WTC11 (cell line): Measurements from ENCODE around the gene EMX2. TPM values are rescaled to one million over a fixed set of nuclear protein-coding genes. Genes with fewer than 3 reads are reported as not detected.

Experiments
- ATAC-seq: fragments of 200-7000 bp; cut with Tn5 transposase; 2 replicates; pipeline ENCODE4 v1.10.0; 2021; ENCODE audit warnings: mild to moderate bottlenecking, moderate library complexity
- CTCF ChIA-PET: fragments of 300-600 bp; sonication (Branson Sonifier 250); formaldehyde crosslinking; loops from one replicate; lab custom pipeline; 2021; ENCODE audit warnings: antibody characterized with exemption; lab: Charles Lee
- POLR2A ChIA-PET: fragments of 350-600 bp; sonication (Branson Sonifier 250); formaldehyde crosslinking; loops from one replicate; lab custom pipeline; 2021; ENCODE audit warnings: antibody characterized with exemption; lab: Charles Lee
- DNase-seq: peaks from one replicate; pipeline ENCODE4 v3.0.0; 2021; ENCODE audit warnings: low spot score
- H3K27ac Mint-ChIP-seq: 2 replicates; pipeline ENCODE4 v1.8.0; 2021; ENCODE audit warnings: mixed read lengths
- H3K27me3 Mint-ChIP-seq: 2 replicates; pipeline ENCODE4 v1.8.0; 2021; ENCODE audit warnings: low read depth, mild to moderate bottlenecking, moderate library complexity, mixed read lengths
- H3K36me3 Mint-ChIP-seq: 2 replicates; pipeline ENCODE4 v1.8.0; 2021; ENCODE audit warnings: mixed read lengths
- H3K4me1 Mint-ChIP-seq: 2 replicates; pipeline ENCODE4 v1.8.0; 2022; ENCODE audit warnings: mixed read lengths
- H3K4me3 Mint-ChIP-seq: 2 replicates; pipeline ENCODE4 v1.8.0; 2021; ENCODE audit warnings: mild to moderate bottlenecking, moderate library complexity, mixed read lengths
- H3K9me3 Mint-ChIP-seq: 2 replicates; pipeline ENCODE4 v1.8.0; 2021; ENCODE audit warnings: mixed read lengths
- AR ChIP-seq: fragments of 250-450 bp; sonication (Bioruptor Pico); IDR thresholded peaks from 2 replicates; pipeline ENCODE4 v1.9.0; 2021; ENCODE audit warnings: mild to moderate bottlenecking
- CBFB ChIP-seq: sonication (generic); formaldehyde crosslinking; IDR thresholded peaks from 2 replicates; pipeline ENCODE4 v1.8.1; 2022; ENCODE audit warnings: mild to moderate bottlenecking, low read depth, missing genetic modification reagents
- ERG ChIP-seq: fragments of 250-450 bp; sonication (Bioruptor Pico); IDR thresholded peaks from 2 replicates; pipeline ENCODE4 v1.8.0; 2021; ENCODE audit warnings: mild to moderate bottlenecking
- FOXK1 ChIP-seq: sonication (generic); formaldehyde crosslinking; IDR thresholded peaks from 2 replicates; pipeline ENCODE4 v1.8.0; 2022; ENCODE audit warnings: mild to moderate bottlenecking, moderate library complexity, missing genetic modification reagents
- GABPB1 ChIP-seq: sonication (generic); formaldehyde crosslinking; IDR thresholded peaks from 2 replicates; pipeline ENCODE4 v1.8.1; 2023; ENCODE audit warnings: mild to moderate bottlenecking, missing genetic modification reagents
- MAX ChIP-seq: sonication (generic); formaldehyde crosslinking; IDR thresholded peaks from 2 replicates; pipeline ENCODE4 v1.8.0; 2022; ENCODE audit warnings: mild to moderate bottlenecking, missing genetic modification reagents
- NFE2L1 ChIP-seq: sonication (generic); formaldehyde crosslinking; IDR thresholded peaks from 2 replicates; pipeline ENCODE4 v1.8.1; 2023; ENCODE audit warnings: missing genetic modification reagents
- NR3C1 ChIP-seq: sonication (generic); formaldehyde crosslinking; conservative IDR thresholded peaks from 2 replicates; pipeline ENCODE4 v1.8.1; 2023; ENCODE audit warnings: low read depth, mild to moderate bottlenecking, missing genetic modification reagents
- PREB ChIP-seq: sonication (generic); formaldehyde crosslinking; IDR thresholded peaks from 2 replicates; pipeline ENCODE4 v1.8.1; 2022; ENCODE audit warnings: mild to moderate bottlenecking, missing genetic modification reagents, moderate library complexity, borderline replicate concordance
- RORB ChIP-seq: fragments of 250-450 bp; sonication (Bioruptor Pico); IDR thresholded peaks from 2 replicates; pipeline ENCODE4 v1.9.0; 2021; ENCODE audit warnings: mild to moderate bottlenecking
- SMAD4 ChIP-seq: sonication (generic); formaldehyde crosslinking; IDR thresholded peaks from 2 replicates; pipeline ENCODE4 v1.8.0; 2022; ENCODE audit warnings: mild to moderate bottlenecking, missing genetic modification reagents
- TCF7 ChIP-seq: sonication (generic); formaldehyde crosslinking; IDR thresholded peaks from 2 replicates; pipeline ENCODE4 v1.8.0; 2022; ENCODE audit warnings: mild to moderate bottlenecking, low read depth, missing genetic modification reagents, moderate library complexity
- TEAD1 ChIP-seq: sonication (generic); formaldehyde crosslinking; IDR thresholded peaks from 2 replicates; pipeline ENCODE4 v1.8.0; 2022; ENCODE audit warnings: mild to moderate bottlenecking, missing genetic modification reagents
- USF2 ChIP-seq: sonication (generic); formaldehyde crosslinking; IDR thresholded peaks from 2 replicates; pipeline ENCODE4 v1.8.1; 2023; ENCODE audit warnings: mild to moderate bottlenecking, missing genetic modification reagents, moderate library complexity
- ZNF219 ChIP-seq: sonication (generic); formaldehyde crosslinking; IDR thresholded peaks from 2 replicates; pipeline ENCODE4 v1.8.0; 2023; ENCODE audit warnings: missing genetic modification reagents, mild to moderate bottlenecking, borderline replicate concordance
- ZNF263 ChIP-seq: sonication (generic); formaldehyde crosslinking; IDR thresholded peaks from 2 replicates; pipeline ENCODE4 v1.8.1; 2022; ENCODE audit warnings: low read depth, mild to moderate bottlenecking, moderate library complexity, missing genetic modification reagents
- ZNF416 ChIP-seq: fragments of 250-450 bp; sonication (Bioruptor Pico); IDR thresholded peaks from 2 replicates; pipeline ENCODE4 v1.9.0; 2021; ENCODE audit warnings: mild to moderate bottlenecking, inconsistent platforms
- ZNF423 ChIP-seq: fragments of 250-450 bp; sonication (Bioruptor Pico); IDR thresholded peaks from 2 replicates; pipeline ENCODE4 v2.1.2; 2022; ENCODE audit warnings: mild to moderate bottlenecking, moderate library complexity
- total RNA-seq: library from RNA; stranded (reverse); gene quantifications from 3 replicates; pipeline ENCODE4 v1.2.3, GENCODE V29; 2021
- TF ChIP-seq, protein P1 (sequence below): sonication (generic); formaldehyde crosslinking; IDR thresholded peaks from 2 replicates; pipeline ENCODE4 v1.8.1; 2023; ENCODE audit warnings: mild to moderate bottlenecking, missing genetic modification reagents
- TF ChIP-seq, protein P2 (sequence below): sonication (generic); formaldehyde crosslinking; IDR thresholded peaks from 2 replicates; pipeline ENCODE4 v1.8.0; 2022; ENCODE audit warnings: missing genetic modification reagents

EMX2 gene
- total RNA-seq, 1 experiment from 2014 or later, result not detected

DNA sequence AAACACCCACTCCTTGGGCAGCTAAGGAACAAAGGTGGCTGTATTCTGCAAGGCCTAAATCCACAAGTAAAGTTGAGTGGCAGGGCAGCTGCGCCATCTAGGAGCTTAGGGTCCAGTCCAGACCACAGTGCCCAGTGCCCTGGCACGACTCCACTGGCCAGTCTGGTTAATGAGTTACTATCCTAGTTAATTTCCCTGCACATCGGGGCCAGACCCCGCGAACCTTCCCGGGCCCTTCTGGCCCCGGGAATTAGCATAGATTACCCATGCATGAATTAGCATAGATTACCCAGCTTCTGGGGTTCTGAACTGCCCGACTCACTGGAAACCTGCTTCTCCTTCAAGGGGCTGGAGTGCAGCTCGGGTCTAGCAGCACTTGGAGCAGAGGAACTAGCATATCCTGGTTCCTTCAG, 3.2 kb upstream of the EMX2 start:
- H3K4me1 Mint-ChIP-seq, result peaks cover 19% of the 10 kb centered on the region
- no peak for DNase-seq
- H3K27ac Mint-ChIP-seq, result no peak overlapping the region
- ChIA-PET CTCF (interaction anchor here (0.5 to 1.2 kb wide), 3 partner anchors 43 to 449 kb away, joined by 3 to 4 read pairs (median 3); no protein-coding TSS in a partner anchor), POLR2A (no interaction called here)
- TF ChIP-seq TEAD1 (no peak), TCF7 (CRISPR knock-in tag) (no peak), ZNF263 (no peak), ZNF219 (no peak), SMAD4 (CRISPR knock-in tag) (no peak), RORB (CRISPR knock-in tag) (no peak), PREB (no peak), CBFB (no peak), NFE2L1 (CRISPR knock-in tag) (no peak), GABPB1 (no peak), NR3C1 (CRISPR knock-in tag) (no peak)
- H3K4me3 Mint-ChIP-seq, result no peak overlapping the region
- H3K9me3 Mint-ChIP-seq, result no peaks in the 10 kb centered on the region
- H3K27me3 Mint-ChIP-seq, result peaks cover 99% of the 10 kb centered on the region
- ATAC-seq, result no peak
- no peaks in the 10 kb centered on the region for H3K36me3 Mint-ChIP-seq

- ChIA-PET CTCF (interaction anchor here (1.0 to 1.2 kb wide), 2 partner anchors 43 to 323 kb away, joined by 3 to 4 read pairs; no protein-coding TSS in a partner anchor), POLR2A (no interaction called here)
- Mint-ChIP-seq H3K9me3 (no peaks in the 10 kb centered on the region), H3K27me3 (peaks cover 99% of the 10 kb centered on the region), H3K27ac (no peak overlapping the region), H3K36me3 (no peaks in the 10 kb centered on the region), H3K4me3 (no peak overlapping the region), H3K4me1 (peaks cover 24% of the 10 kb centered on the region)
- TF ChIP-seq ZNF263, result no peak
- TF ChIP-seq ZNF423 (CRISPR knock-in tag), result no peak
- TF ChIP-seq, protein P1, sequence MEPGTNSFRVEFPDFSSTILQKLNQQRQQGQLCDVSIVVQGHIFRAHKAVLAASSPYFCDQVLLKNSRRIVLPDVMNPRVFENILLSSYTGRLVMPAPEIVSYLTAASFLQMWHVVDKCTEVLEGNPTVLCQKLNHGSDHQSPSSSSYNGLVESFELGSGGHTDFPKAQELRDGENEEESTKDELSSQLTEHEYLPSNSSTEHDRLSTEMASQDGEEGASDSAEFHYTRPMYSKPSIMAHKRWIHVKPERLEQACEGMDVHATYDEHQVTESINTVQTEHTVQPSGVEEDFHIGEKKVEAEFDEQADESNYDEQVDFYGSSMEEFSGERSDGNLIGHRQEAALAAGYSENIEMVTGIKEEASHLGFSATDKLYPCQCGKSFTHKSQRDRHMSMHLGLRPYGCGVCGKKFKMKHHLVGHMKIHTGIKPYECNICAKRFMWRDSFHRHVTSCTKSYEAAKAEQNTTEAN, result no peak
- TF ChIP-seq TEAD1, result no peak
- TF ChIP-seq AR (CRISPR knock-in tag), result no peak
- no peak for TF ChIP-seq GABPB1
- TF ChIP-seq TCF7 (CRISPR knock-in tag), result no peak
- TF ChIP-seq USF2, result no peak
- no peak for TF ChIP-seq NFE2L1 (CRISPR knock-in tag)
- TF ChIP-seq, protein P2, sequence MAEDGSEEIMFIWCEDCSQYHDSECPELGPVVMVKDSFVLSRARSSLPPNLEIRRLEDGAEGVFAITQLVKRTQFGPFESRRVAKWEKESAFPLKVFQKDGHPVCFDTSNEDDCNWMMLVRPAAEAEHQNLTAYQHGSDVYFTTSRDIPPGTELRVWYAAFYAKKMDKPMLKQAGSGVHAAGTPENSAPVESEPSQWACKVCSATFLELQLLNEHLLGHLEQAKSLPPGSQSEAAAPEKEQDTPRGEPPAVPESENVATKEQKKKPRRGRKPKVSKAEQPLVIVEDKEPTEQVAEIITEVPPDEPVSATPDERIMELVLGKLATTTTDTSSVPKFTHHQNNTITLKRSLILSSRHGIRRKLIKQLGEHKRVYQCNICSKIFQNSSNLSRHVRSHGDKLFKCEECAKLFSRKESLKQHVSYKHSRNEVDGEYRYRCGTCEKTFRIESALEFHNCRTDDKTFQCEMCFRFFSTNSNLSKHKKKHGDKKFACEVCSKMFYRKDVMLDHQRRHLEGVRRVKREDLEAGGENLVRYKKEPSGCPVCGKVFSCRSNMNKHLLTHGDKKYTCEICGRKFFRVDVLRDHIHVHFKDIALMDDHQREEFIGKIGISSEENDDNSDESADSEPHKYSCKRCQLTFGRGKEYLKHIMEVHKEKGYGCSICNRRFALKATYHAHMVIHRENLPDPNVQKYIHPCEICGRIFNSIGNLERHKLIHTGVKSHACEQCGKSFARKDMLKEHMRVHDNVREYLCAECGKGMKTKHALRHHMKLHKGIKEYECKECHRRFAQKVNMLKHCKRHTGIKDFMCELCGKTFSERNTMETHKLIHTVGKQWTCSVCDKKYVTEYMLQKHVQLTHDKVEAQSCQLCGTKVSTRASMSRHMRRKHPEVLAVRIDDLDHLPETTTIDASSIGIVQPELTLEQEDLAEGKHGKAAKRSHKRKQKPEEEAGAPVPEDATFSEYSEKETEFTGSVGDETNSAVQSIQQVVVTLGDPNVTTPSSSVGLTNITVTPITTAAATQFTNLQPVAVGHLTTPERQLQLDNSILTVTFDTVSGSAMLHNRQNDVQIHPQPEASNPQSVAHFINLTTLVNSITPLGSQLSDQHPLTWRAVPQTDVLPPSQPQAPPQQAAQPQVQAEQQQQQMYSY (CRISPR knock-in tag), result no peak
- TF ChIP-seq ZNF416, result no peak
- no peak for TF ChIP-seq FOXK1 (CRISPR knock-in tag)
- TF ChIP-seq ERG (CRISPR knock-in tag), result no peak
- no peak for TF ChIP-seq MAX (CRISPR knock-in tag)
- ATAC-seq, result no peak
- DNase-seq, result no peak
These were observed 2.5 kb upstream of the EMX2 start for GRCh38 chr10:117539903-117540639.
